NCI-H1417 (cell line): ENCODE measurements around the gene IQGAP2.
"Not testable (repeated sequence)": the region's sequence is repeated elsewhere in the genome, so short reads cannot be mapped to it uniquely, and the experiment has no call there.

ENCODE experiments used
- DNase-seq, 3 experiments: peaks; one replicate each; lab custom pipeline; 2025; lab: John Stamatoyannopoulos, UW

The IQGAP2 gene

GRCh38 chr5:76419597-76420298 is 16.7 kb downstream of the IQGAP2 start:
- DNase-seq = no peak

DNA sequence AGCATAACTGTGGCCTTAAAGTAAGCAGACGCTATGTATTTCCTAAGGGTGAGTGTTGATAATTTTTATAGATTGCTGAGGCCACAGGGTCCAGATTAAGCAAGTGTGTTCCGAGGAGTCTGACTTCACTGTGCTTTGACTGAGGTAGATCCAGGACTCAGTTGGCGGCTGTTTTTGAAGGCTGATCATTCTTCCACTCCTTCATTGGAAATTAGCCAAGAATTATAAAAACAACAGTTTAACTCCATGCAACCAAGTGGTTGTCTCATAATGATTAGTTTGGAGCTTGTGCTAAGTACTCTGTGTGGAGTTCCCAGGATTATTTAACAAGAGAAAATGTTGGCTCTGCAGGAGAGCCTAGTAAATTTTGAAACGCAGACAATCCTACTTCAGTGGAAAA is 19.1 kb downstream of the IQGAP2 start:
- no peak for DNase-seq

DNA sequence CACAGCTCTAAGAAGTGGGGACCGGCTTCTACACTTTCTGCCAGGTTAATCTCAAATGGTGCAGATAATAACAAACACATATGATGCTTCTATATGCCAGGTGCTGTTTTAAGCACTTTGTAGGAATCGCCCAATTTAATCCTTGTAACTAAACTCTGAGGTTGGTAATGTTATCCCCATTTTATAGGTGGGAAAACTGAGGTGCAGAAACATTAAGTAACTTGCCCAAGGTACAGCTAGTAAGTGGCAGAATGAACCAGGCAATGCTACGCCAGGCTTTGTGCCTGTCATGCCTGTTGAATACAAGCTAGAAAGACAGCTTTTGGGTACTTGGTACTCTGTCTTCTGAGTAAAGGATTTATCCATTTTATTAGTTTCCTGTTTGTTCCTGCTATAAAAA is 19.7 kb downstream of the IQGAP2 start:
- no peak for DNase-seq

DNA sequence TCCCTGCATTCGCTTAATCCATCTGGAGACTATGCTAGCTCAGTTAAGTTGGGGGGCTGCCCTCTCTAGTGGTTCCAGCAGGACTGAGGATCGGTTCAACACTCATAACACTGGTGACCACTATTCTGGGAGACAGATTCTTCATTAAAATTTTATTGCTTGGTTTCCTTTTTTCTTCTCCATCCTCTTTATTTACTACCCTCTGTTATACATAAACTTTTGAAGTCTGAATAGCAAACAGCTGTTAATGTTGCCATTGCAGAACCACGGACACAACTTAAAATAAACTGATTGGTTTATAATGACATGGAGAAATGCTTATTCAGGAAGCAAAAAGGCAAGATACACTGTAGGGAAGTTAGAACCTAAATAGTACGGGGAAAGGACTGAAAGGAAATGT is 22.1 kb downstream of the IQGAP2 start:
- DNase-seq = no peak

DNA sequence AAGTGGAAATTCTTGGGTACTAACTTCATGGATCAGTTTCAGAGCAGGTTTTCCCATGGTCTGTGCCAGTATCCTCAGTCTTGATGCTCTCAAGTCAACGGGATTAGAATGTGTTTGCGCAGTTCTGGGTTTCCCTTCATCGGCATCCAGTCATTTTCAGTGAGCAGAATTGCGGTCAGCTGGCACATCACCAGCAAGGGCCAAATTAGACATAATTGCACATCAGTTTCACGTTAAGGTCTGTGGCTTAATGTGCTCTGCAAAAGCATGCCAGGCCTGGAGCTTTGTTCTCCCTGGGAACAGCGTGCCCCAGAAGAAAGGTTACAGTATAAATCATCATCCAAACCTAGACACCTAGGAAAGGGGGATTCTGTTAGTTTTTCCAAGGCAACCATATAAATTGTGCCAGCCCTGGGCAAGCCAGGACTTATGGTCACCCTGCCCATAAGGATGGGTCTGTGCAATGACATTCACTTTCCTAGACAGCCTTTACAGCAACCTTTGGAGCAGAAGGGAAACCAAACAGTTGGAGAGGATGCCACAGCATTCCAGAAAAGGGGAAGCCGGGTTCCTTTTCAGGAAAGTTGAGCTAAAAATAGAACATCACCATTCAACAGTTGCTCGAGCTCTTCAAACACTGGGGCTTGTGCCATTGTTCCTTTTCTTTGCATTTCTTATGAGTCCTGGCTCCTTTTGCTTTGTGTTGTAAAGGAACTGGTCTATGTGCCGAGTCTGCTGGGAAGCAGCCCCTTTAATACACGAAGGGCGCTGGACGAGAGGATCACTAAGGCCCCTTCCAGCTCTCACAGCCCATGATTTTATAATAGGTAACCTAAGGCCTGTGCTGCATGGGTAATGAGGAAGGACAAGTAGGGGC is 23.1 kb downstream of the IQGAP2 start:
- DNase-seq = no peak

DNA sequence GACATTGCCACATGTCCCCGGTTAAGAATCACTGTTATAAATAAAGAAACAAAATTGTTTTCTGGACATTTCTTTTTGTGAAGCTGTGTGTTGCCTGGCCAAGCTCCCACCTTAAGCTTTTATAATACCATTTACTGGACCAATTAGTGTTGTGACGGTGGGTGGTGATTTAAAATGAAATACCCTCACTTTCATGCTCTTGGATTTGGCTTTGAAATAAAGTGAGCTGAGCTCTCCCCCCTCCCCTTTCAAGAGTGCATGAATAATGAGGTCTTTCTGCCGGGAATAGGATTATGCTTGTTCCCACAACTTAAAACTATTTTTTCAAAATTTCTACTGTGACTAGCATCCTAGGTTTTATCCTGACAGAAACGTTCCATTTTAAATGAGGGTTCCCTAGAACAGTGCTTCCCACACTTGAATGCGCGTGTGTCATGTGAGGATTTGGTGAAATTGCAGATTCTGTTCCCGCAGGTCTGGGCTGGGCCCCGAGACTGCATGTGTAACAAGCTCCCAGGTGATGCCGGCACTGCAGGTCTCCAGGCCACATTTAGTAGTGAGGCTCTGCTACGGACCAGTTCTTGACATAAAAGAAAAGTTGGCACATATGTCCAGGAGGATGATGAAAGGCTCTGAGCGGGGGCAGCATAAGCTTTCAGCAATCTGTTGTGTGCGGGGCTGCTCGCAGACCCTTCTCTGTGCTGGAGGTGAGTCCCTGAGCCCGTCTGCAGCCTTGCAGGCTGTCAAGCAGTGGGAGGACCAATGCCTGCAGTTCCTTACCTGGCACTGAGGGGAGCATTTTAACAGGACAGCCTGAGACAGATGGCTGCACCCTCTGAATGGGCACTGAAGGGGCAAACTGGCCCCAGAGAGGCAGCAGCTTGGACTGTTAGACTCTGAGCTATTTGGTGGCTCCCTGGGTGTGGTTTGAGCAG is 24.4 kb downstream of the IQGAP2 start:
- DNase-seq = no peak

DNA sequence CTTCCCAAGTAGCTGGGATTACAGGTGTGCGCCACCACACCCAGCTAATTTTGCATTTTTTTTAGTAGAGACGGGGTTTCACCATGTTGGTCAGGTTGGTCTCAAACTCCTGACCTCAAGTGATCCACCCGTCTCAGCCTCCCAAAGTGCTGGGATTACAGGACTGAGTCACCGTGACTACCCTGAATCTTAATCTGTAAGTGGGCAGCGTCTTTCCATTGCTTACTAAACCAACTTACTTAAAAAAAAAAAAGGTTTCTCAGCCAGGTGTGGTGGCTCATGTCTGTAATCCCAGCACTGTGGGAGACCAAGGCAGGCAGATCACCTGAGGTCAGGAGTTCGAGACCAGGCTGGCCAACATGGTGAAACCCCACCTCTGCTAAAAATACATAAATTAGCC is 25.5 kb downstream of the IQGAP2 start:
- not testable (repeated sequence) for DNase-seq

DNA sequence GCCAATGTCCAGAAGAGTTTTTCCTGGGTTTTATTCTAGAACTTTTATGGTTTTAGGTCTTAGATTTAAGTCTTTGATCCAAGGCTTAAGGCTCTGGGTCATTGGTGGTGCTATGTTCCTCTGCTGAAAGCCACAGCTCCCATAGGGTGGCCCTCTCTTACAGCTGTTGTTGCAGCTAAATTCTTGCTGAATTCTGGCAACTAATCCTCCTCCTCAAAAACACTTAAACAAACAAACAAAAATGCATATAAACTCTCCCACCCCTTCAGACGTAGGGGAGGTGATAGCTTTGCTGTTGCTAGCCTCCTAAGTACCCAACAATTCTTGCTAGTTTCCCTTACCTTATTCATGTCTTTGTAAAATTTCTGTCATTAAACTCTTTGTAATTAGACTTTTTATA is 30.2 kb downstream of the IQGAP2 start:
- no peak for DNase-seq

DNA sequence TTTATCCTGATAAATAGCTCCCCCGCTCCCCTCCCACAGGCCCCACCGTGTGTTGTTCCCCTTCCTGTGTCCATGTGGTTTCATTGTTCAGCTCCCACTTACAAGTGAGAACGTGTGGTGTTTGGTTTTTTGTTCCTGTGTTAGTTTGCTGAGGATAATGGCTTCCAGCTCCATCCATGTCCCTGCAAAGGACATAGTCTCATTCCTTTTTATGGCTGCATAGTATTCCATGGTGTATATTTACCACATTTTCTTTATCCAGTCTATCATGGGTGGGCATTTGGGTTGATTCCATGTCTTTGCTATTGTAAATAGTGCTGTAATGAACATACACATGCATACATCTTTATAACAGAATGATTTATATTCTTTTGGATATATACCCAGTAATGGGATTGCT is 34.4 kb downstream of the IQGAP2 start:
- DNase-seq = not testable (repeated sequence)

DNA sequence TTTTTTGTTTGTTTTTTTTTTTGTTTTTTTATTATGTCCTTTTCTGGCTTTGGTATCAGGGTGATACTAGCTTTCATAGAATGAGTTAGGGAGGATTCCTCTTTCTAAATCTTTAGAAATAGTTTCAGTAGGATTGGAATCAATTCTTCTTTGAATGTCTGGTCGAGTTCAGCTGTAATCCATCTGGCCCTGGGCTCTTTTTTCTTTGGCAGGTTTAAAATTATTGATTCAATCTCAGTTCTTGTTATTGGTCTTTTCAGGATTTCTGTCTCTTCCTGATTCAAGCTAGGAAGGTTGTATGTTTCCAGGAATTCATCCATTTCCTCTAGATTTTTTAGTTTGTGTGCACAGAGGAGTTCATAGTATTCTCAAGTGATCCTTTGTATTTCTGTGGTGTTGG is 34.9 kb downstream of the IQGAP2 start:
- no peak for DNase-seq

- no peak for DNase-seq
Observed at GRCh38 chr5:76439201-76439600, 36.1 kb downstream of the IQGAP2 start.

- no peak for DNase-seq
Observed at GRCh38 chr5:76439929-76440328, 36.8 kb downstream of the IQGAP2 start.

GRCh38 chr5:76441101-76441500 is 38.0 kb downstream of the IQGAP2 start:
- no peak for DNase-seq

DNA sequence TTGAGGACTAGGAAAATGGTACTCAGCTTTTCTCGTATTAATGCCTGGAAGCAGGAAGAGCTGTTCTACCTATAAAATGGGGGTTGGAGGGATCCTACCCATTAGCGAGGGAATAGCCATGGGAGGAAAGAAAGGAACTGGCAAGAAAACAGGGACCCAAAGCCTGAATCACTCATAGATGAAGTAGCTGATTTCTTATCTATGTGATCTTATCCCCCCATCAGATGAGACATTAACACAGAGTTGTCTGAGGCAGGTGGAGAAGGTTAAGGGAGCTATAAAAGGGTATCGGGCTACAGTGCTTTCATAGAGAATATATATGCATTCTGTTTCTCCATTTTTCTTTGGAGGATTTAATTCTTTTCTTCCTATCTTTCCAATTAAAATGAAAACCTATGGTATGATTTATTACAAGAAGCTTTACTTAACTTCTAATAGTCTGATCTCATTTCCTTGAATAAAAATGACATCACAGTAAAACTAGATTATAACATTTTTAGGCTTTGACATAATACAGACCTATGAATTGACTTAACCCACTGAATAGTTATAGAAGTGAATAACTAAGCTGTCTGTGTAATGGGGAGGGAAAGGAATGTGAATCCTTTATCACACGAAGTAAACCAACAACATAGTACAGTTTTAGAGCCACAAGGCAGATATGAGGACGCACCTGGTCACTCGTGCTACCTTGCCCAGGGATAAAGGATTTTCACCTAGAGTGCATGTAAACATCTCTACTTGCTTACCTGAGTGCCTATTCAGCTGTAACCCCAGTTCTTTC is 39.0 kb downstream of the IQGAP2 start:
- DNase-seq = no peak

- no peak for DNase-seq
Observed at GRCh38 chr5:76443066-76443800, 40.1 kb downstream of the IQGAP2 start.

- DNase-seq = no peak
Observed at GRCh38 chr5:76445063-76445462, 42.0 kb downstream of the IQGAP2 start.

DNA sequence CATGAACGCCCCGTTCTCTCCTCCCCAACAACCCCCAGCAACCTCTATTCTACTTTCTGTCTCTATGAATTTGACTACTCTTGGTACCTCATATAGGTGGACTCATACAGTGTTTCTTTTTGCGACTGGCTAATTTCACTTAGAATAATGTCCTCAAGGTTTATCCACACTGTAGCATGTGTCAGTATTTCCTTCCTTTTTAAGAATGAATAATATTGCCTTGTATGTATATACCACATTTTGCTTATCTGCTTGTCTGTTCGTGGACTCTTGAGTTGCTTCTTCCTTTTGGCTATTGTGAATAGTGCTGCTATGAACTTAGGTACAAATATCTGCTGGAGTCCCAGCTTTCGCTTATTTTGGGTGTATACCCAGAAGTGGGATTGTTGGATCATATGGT is 42.7 kb downstream of the IQGAP2 start:
- no peak for DNase-seq

GRCh38 chr5:76446776-76447175 is 43.7 kb downstream of the IQGAP2 start:
- no peak for DNase-seq

GRCh38 chr5:76449606-76450005 is 46.5 kb downstream of the IQGAP2 start:
- no peak for DNase-seq

- DNase-seq = no peak
Observed at GRCh38 chr5:76450054-76450453, 47.0 kb downstream of the IQGAP2 start.
